Measurements from ENCODE around the gene NUP214.
A peak's percentile ranks its signal among the peaks of the same experiment; 100 is the strongest.

Gene NUP214

DNA sequence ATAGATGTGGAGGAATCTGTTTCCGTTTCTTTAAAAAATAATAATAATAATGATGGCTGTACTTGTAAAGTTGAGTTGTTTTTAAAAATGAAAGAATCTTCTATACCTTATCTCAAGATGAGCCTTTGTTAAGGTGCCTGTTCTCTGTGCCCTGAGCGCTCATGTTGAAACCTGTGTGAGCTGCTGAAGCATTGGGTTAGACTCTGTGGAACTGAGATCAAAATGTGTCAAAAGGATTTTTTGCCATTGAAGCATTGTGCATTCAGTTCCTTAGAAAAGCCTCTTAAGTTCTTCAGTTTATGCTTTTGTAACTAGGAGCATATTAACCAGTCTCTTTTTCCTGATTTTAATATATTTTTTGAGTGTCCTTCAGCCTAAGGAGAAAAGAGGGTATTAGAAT, 67.7 kb downstream of the NUP214 start (continued):
- TF ChIP-seq, protein P1, sequence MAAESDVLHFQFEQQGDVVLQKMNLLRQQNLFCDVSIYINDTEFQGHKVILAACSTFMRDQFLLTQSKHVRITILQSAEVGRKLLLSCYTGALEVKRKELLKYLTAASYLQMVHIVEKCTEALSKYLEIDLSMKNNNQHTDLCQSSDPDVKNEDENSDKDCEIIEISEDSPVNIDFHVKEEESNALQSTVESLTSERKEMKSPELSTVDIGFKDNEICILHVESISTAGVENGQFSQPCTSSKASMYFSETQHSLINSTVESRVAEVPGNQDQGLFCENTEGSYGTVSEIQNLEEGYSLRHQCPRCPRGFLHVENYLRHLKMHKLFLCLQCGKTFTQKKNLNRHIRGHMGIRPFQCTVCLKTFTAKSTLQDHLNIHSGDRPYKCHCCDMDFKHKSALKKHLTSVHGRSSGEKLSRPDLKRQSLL (tag by site-specific recombination; IDR thresholded peaks at IDR 0.05): no peak
- no peak for TF ChIP-seq ZNF10 (tag by site-specific recombination; IDR thresholded peaks at IDR 0.05)
- TF ChIP-seq, protein P2, sequence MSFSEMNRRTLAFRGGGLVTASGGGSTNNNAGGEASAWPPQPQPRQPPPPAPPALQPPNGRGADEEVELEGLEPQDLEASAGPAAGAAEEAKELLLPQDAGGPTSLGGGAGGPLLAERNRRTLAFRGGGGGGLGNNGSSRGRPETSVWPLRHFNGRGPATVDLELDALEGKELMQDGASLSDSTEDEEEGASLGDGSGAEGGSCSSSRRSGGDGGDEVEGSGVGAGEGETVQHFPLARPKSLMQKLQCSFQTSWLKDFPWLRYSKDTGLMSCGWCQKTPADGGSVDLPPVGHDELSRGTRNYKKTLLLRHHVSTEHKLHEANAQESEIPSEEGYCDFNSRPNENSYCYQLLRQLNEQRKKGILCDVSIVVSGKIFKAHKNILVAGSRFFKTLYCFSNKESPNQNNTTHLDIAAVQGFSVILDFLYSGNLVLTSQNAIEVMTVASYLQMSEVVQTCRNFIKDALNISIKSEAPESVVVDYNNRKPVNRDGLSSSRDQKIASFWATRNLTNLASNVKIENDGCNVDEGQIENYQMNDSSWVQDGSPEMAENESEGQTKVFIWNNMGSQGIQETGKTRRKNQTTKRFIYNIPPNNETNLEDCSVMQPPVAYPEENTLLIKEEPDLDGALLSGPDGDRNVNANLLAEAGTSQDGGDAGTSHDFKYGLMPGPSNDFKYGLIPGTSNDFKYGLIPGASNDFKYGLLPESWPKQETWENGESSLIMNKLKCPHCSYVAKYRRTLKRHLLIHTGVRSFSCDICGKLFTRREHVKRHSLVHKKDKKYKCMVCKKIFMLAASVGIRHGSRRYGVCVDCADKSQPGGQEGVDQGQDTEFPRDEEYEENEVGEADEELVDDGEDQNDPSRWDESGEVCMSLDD (tag by site-specific recombination; IDR thresholded peaks at IDR 0.05): no peak

DNA sequence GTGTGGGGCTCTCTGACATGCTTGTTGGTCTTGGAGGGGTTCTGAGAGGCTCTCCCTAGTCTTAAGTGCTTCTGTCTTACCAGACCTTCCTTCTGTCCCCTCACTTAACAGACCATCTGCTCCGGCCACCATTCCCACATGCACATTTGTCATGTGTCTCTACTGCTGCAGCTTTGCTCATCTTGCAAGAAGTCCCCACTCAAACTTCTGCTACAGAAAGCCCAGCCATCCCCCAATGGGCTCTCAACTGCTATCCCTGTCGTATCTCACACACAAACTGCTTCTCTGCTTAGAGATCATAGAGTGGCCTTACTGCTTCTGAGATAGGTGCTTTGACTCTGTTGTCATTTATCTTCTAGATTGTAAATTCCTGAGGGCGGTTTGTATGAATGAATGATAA, 69.4 kb downstream of the NUP214 start:
- CTCF ChIA-PET: interaction anchor here (0.6 to 1.4 kb wide), 2 partner anchors 9 to 115 kb away, joined by 3 to 4 read pairs; no protein-coding TSS in a partner anchor
- Histone ChIP-seq H3K9me3 (ENCODE audit: control insufficient read depth, insufficient read depth, low read depth, low read length) (no peaks in the 10 kb centered on the region), H3K4me3 (ENCODE audit: low read depth, low read length) (no peak overlapping the region), H3K36me3 (ENCODE audit: control insufficient read depth in 2 of 2, insufficient read depth in 1 of 2, low read length in 2 of 2) (peaks cover 0 to 69% of the 10 kb centered on the region in 2 experiments; a peak in 1 of 3 replicates), H3K4me1 (ENCODE audit: control insufficient read depth, insufficient read depth, low read length) (no peaks in the 10 kb centered on the region), H3K27ac (ENCODE audit: extremely low read depth, low read depth, low read length) (no peak overlapping the region)
- POLR2A ChIA-PET: no interaction called here
- TF ChIP-seq ZBTB17 (tag by site-specific recombination; IDR thresholded peaks at IDR 0.05) (peak; percentile 67), ZNF24 (tag by site-specific recombination; IDR thresholded peaks at IDR 0.05) (no peak)
- TF ChIP-seq, protein P3, sequence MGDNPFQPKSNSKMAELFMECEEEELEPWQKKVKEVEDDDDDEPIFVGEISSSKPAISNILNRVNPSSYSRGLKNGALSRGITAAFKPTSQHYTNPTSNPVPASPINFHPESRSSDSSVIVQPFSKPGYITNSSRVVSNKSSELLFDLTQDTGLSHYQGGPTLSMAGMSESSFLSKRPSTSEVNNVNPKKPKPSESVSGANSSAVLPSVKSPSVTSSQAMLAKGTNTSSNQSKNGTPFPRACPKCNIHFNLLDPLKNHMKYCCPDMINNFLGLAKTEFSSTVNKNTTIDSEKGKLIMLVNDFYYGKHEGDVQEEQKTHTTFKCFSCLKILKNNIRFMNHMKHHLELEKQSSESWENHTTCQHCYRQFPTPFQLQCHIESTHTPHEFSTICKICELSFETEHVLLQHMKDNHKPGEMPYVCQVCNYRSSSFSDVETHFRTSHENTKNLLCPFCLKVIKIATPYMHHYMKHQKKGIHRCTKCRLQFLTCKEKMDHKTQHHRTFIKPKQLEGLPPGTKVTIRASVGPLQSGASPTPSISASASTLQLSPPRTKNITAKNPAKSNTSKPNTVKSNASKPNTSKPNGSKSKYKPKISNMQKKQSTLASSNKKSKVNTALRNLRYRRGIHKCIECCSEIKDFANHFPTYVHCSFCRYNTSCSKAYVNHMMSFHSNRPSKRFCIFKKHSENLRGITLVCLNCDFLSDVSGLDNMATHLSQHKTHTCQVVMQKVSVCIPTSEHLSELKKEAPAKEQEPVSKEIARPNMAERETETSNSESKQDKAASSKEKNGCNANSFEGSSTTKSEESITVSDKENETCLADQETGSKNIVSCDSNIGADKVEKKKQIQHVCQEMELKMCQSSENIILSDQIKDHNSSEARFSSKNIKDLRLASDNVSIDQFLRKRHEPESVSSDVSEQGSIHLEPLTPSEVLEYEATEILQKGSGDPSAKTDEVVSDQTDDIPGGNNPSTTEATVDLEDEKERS (tag by site-specific recombination; IDR thresholded peaks at IDR 0.05): no peak

DNA sequence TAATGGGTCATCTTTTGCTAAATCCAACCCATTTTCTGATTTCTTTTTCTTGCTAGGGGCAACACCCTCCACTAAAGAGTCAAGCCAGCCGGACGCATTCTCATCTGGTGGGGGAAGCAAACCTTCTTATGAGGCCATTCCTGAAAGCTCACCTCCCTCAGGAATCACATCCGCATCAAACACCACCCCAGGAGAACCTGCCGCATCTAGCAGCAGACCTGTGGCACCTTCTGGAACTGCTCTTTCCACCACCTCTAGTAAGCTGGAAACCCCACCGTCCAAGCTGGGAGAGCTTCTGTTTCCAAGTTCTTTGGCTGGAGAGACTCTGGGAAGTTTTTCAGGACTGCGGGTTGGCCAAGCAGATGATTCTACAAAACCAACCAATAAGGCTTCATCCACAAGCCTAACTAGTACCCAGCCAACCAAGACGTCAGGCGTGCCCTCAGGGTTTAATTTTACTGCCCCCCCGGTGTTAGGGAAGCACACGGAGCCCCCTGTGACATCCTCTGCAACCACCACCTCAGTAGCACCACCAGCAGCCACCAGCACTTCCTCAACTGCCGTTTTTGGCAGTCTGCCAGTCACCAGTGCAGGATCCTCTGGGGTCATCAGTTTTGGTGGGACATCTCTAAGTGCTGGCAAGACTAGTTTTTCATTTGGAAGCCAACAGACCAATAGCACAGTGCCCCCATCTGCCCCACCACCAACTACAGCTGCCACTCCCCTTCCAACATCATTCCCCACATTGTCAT, 72.0 kb downstream of the NUP214 start:
- no peaks in the 10 kb centered on the region for H3K4me1 ChIP-seq (ENCODE audit: control insufficient read depth, insufficient read depth, low read length)
- H3K36me3 ChIP-seq (ENCODE audit: control insufficient read depth in 2 of 2, insufficient read depth in 1 of 2, low read length in 2 of 2): peaks cover 5 to 78% of the 10 kb centered on the region in 2 experiments; a peak in 2 of 3 replicates
- no peaks in the 10 kb centered on the region for H3K9me3 ChIP-seq (ENCODE audit: control insufficient read depth, insufficient read depth, low read depth, low read length)
- ChIA-PET CTCF (interaction anchor here (0.5 to 1.3 kb wide), 7 partner anchors 9 to 517 kb away, joined by 3 to 6 read pairs (median 4); no protein-coding TSS in a partner anchor), POLR2A (no interaction called here)
- TF ChIP-seq ZNF626 (tag by site-specific recombination; IDR thresholded peaks at IDR 0.05): no peak
- TF ChIP-seq ZNF76 (tag by site-specific recombination; IDR thresholded peaks at IDR 0.05; ENCODE audit: borderline replicate concordance, low read depth): no peak
- TF ChIP-seq ZNF660 (tag by site-specific recombination; IDR thresholded peaks at IDR 0.05): 0 out of 2 replicates have a peak, but pooled peaks have one; percentile 21
- H3K27ac ChIP-seq (ENCODE audit: extremely low read depth, low read depth, low read length): no peak overlapping the region
- H3K4me3 ChIP-seq (ENCODE audit: low read depth, low read length): no peak overlapping the region

DNA sequence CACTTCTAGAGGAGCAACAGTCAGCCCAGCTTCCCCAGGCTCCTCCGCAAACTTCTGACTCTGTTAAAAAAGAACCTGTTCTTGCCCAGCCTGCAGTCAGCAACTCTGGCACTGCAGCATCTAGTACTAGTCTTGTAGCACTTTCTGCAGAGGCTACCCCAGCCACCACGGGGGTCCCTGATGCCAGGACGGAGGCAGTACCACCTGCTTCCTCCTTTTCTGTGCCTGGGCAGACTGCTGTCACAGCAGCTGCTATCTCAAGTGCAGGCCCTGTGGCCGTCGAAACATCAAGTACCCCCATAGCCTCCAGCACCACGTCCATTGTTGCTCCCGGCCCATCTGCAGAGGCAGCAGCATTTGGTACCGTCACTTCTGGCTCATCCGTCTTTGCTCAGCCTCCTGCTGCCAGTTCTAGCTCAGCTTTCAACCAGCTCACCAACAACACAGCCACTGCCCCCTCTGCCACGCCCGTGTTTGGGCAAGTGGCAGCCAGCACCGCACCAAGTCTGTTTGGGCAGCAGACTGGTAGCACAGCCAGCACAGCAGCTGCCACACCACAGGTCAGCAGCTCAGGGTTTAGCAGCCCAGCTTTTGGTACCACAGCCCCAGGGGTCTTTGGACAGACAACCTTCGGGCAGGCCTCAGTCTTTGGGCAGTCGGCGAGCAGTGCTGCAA, 72.8 kb downstream of the NUP214 start:
- CTCF ChIA-PET: interaction anchor here (0.5 to 1.3 kb wide), 5 partner anchors 9 to 516 kb away, joined by 3 to 5 read pairs (median 4); no protein-coding TSS in a partner anchor
- POLR2A ChIA-PET: interaction anchor here (0.5 kb wide), 1 partner anchor 105 kb away, joined by 6 read pairs; no protein-coding TSS in a partner anchor
- H3K4me1 ChIP-seq (ENCODE audit: control insufficient read depth, insufficient read depth, low read length): no peaks in the 10 kb centered on the region
- peaks cover 7 to 76% of the 10 kb centered on the region in 2 experiments; a peak in 2 of 3 replicates for H3K36me3 ChIP-seq (ENCODE audit: control insufficient read depth in 2 of 2, insufficient read depth in 1 of 2, low read length in 2 of 2)
- no peaks in the 10 kb centered on the region for H3K9me3 ChIP-seq (ENCODE audit: control insufficient read depth, insufficient read depth, low read depth, low read length)
- H3K27ac ChIP-seq (ENCODE audit: extremely low read depth, low read depth, low read length): no peak overlapping the region
- no peak overlapping the region for H3K4me3 ChIP-seq (ENCODE audit: low read depth, low read length)
- TF ChIP-seq ZNF266 (tag by site-specific recombination; IDR thresholded peaks at IDR 0.05; ENCODE audit: low read depth): no peak
- TF ChIP-seq, protein P4, sequence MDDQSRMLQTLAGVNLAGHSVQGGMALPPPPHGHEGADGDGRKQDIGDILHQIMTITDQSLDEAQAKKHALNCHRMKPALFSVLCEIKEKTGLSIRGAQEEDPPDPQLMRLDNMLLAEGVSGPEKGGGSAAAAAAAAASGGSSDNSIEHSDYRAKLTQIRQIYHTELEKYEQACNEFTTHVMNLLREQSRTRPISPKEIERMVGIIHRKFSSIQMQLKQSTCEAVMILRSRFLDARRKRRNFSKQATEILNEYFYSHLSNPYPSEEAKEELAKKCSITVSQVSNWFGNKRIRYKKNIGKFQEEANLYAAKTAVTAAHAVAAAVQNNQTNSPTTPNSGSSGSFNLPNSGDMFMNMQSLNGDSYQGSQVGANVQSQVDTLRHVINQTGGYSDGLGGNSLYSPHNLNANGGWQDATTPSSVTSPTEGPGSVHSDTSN (CRISPR knock-in tag; IDR thresholded peaks at IDR 0.05): peak; percentile 37; the same call in 1 of the 2 replicates
